HG03460 (cell line): ENCODE measurements around the gene PRDM16.

Source experiments
- ATAC-seq: cut with Tn5 transposase; IDR thresholded peaks from one replicate; pipeline ENCODE4 v1.9.1; 2021; ENCODE audit not compliant: unreplicated experiment

Gene PRDM16

DNA sequence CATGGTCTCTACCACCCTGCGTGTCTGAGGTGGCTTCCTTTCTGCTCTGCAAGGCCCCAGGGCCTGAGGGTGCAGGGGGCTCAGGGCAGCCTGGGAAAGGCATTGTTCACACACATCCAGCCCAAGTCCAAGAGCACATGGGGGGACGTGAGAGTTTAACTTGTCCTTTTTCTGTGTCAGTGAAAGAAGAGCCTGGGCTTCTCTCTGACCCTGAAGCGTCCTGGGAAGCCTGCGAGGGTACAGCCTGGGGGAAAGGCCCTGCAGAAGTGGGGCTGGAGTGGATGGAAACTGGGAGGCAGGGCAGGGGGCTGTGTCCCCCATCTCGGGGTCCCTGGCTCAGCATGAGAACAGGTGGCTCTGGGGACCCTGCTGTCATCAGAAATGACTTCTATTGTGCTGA lies 181.6 kb downstream of the PRDM16 start:
- no peak for ATAC-seq

- ATAC-seq, result no peak
Measured at GRCh38 chr1:3251099-3251806, 182.2 kb downstream of the PRDM16 start.

DNA sequence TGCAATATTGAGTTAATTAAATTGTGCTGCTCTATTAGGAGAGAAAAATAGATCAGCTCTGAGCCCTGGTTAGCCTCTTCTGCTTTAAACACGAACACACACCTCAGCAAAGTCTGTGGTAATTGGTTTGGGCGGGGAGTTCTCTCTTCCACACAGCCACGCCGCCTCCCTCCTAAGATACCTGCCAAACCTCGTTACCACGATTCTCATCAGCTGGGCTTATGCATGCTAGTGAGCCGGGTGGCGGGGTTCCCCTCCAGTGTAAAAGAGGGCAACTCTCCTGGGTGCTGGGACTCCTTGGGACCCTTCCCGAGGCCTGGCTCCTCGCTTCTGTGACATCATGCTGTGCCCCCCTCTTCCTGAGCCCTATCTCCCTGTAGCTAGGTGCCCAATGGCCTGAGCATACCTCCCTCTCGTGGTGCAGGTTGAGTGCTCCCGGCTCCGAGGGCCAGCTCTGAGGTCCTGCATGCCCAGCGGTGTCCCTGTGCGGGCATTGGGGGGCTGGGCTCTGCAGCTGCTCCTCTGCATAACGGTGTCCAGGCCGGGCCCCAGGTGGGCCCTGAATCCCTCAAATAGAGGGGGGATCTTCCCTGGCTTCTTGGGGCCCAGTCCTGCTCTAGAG lies 182.9 kb downstream of the PRDM16 start:
- no peak for ATAC-seq

DNA sequence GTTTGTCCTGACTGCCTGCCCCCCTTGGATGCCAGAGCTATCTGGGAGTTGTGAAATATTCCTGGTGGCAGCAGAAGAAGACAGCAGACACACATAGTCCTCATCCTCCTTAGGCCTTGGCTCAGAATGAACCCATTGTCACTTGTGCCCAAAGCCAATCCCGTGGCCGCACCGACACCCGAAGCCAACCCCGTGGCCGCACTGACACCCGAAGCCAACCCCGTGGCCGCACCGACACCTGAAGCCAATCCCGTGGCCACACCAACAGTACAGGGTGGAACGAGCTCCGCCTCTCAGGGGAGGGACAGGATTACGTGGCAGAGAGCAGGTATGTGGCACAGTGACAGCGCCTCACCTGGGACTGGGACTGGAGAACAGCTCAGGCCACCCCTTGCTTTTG lies 186.7 kb downstream of the PRDM16 start:
- ATAC-seq, result no peak

- ATAC-seq, result no peak
Measured at GRCh38 chr1:3257788-3258187, 188.8 kb downstream of the PRDM16 start.

DNA sequence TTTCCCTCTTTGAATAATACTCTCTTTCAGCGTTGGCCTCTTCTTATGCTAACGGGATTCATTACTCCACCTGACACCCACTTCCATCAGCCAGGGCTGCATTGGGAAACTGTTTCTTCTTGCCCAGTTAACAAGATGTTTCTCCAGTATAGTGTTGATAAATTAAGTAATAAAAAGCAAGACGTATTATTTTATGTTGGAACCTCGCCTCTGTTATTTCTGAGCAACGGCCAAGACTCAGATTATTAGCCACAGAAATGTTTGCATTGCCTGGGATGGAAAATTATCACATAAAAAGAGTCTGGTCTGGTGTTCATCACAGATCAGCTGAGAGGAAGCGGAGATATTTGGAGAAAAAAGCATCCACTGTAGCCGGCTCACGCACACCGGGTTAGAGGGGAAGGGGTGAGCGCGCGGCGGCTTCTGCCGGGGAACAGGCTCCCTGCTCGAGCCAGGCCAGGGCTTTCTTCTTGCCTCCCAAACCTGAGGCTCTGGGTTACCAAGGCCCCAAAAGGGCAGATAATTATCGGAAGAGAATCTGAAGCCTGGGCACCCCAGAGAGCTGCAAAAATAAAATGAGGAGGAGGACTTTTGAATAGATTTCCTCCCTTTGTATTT lies 189.5 kb downstream of the PRDM16 start:
- ATAC-seq, result no peak

- ATAC-seq, result no peak
Measured at GRCh38 chr1:3259020-3259419, 190.0 kb downstream of the PRDM16 start.

DNA sequence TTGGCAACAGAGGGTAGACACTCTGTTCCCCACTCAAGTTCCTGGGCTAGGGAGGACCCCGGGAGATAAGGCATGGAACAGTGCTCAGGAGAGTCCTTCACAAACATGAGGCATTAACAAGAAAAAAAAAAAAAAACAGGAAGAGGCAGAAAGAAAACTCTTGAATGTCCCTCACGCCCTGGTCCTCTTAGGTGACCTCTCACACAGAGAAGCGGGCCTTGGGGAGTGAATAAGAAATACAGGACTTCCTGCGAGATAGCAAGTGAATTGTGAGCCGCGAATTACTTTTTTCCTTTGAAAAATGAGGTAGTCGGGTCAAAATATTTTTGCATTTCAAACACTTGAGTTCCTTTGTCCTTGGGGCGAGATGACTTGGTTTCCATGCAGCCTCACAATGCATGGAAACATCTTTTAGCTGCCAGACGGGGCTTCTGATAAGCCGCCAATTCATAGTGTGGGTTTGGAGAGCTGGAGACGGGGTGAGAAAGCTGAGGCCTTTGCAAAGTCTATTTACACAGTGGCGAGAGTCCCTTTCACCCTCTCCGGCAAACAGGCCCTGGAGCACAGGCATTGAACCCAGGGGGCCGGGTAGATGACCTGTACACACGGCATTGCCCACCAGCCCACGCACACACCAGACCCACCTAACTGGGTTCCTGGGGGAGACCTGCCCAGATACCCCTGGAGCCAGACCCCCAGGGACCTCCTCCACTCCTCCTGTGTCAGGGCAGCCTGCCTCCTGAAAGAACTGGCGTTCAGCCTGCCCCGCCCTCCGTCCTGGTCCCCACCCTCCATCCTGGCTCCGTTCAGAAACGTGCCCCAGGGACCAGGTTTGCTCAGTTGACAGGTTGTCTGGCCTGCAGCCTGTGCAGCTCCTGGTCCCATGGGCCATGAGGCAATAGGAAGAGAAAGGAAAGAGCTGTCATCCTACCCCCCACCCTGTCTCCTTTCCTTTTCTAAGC lies 192.3 kb downstream of the PRDM16 start:
- no peak for ATAC-seq

DNA sequence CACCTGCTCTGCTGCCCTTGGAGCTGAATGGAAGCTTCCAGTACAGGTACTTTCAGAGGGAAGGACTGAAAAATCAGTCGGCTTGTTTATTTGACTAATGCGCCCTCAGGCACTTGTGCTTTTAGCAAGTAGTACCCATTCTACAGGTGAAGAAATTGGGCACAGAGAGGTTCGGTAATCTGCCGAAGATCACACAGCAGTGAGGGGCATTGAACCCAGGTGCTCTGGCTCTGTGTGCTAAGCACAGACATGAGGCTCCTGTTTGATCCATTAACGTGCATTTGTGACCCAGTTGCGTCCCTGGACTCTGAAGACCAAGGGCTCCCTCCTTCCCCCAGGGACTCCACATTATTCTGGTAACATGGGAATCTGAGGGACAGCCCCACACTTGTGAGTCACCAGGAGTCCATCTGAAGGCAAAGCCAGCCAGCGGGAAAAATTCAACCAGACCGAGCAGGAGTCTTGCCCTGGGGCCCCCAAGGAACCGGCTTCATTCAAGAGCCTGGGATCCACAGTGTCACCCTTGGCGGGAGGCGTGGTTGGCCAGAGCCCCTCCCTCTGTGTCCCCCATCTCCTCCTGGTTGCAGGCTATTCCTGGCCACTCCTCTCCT lies 193.1 kb downstream of the PRDM16 start:
- ATAC-seq, result no peak

DNA sequence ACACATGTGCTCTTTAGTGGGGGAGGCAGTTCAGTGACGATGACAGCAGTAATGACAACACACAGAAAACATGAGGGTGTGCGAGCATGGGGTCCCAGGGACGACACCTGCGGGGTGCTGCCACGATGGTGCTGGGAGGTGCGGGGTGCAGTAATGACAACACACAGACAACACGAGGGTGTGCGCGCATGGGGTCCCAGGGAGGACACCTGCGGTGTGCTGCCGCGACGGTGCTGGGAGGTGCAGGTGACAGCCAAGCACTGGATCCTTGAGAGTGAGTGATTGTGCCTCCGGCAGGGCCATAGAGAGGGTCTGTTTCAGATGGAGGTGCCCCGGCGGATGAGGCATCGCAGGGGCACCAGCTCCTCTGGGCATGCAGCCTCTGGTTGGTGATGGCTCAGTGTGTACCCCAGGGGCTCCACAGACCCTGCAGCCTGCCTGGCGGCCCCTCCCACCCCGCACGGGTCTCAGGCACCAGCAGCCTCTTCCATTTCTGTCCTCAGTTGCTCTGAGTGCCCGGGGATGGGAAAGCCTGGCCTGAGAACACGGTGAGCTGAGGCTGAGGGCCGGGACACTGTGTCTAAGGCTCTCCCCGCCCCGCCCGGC lies 193.8 kb downstream of the PRDM16 start:
- no peak for ATAC-seq

DNA sequence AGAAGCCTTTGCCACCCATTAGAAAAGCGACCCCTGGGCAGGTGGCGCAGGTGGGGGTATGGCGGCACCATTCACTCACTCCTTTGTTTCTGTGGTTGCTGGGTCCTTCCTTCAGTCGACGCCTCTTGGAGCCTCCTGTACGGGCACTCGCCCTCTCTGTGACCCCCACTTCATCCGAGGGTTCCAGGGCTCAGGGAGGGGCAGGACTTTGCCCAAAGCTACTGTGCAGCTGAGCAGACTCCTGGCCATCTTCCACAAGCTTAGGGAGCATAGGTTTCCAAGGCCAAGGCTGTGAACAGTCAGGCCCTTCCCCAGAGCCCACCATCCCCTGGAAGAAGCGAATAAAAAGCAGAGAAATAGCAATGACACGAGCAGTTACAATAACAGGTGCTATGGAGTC lies 194.8 kb downstream of the PRDM16 start:
- ATAC-seq, result no peak

DNA sequence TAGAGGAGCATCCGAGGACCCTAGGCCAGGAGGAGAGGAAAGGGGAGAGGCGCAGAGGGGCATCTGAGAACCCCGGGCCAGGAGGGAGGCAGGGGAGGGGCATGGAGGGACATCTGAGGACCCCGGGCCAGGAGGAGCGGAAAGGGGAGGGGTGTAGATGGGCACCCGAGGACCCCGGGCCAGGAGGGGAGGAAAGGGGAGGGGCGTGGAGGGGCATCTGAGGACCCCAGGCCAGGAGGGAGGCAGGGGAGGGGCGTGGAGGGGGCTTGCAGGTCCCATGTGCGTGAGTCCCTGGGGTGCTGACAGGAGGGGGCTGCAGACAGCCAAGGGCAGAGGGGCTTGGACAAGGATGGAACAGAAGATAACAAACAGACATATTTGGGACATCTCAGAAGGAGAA lies 195.5 kb downstream of the PRDM16 start:
- no peak for ATAC-seq

DNA sequence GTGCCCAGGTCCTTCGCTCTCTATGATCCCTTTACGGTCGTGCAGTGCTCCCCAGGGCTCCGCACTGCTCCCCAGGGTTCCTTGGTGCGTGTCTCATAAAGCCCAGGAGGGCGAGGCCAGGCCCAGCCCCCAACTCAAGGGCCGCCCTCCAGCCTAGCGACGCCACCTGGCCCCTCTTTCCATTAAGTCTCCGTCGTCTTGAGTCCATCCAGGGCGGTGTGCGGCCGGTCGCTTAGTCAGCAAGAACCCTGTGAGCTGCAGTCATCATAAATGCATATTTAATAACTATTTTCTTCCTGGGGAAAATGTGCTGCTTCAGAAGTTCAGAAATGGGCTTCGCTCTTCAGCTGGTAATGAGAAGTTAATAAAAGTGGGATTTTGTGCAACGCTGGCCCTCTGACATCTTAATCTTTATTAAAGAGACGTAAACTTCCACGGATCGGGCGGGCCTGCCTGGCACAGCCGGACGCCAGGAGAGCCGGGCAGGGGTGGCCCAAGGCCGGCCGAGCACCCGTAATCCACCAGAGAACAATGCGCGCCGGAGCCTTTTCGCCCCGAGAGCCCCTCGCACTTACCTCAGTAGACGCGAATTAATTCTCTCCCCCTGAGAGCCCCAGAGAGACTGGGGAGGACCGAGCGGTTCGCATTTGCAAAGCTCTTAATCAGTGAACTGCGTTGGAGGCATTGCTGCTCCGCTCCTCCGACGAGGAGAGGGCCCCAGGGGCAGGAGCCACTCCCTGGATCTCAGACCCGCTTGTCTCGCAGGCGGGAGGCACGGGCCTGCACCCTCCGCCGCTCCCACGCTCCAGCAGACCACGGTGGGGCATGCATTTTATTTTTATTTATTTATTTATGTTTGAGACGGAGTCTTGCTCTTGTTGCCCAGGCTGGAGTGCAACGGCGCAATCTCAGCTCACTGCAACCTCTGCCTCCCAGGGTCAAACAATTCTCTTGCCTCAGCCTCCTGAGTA lies 197.1 kb downstream of the PRDM16 start:
- ATAC-seq, result no peak

GRCh38 chr1:3266870-3267549 lies 198.0 kb downstream of the PRDM16 start:
- ATAC-seq, result no peak

DNA sequence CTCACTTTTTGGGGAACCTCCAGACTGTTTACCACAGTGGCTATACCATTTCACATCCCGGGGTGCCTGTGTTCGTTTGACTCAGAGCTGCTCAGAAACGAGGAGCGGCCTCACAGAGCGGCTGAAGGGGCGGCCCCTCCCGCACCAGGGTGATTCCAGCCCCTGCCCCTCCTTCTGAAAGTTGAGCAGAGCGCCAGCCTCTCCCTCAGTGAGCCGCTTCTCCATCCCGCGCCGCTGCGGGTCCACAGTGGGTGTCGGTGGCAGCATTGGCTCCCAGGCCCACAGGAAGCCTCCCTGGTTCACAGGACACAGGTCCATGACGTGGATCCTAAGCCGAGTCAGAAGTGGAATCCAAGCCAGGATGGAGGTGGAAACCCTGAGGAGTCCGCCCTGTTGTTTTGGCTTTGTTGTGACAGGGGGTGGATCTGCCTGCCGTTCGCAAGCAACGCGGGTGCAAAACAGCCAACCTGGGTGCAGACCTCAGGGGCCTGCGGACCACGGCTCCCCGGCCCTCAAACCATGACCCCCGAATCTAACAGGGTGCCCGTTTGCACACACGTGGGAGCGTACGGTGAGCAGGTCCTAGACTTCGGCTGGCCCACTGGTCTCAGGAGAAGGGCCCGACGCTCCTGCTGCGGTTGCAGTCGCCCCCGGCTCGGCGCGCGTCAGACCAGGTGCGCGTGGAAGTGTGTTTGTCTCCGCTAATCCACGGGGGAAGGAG lies 198.7 kb downstream of the PRDM16 start:
- no peak for ATAC-seq

GRCh38 chr1:3268281-3268680 lies 199.3 kb downstream of the PRDM16 start:
- ATAC-seq, result no peak

GRCh38 chr1:3270403-3271245 lies 201.6 kb downstream of the PRDM16 start:
- ATAC-seq, result no peak
